ENCODE results near the gene LHX3. TPM values are rescaled to one million over a fixed set of nuclear protein-coding genes. Genes with fewer than 3 reads are reported as not detected.
"Not testable (repeated sequence)": the region's sequence is repeated elsewhere in the genome, so short reads cannot be mapped to it uniquely, and the experiment has no call there.

LHX3 gene
- total and polyA plus RNA-seq, 12 donors, result not detected

DNA sequence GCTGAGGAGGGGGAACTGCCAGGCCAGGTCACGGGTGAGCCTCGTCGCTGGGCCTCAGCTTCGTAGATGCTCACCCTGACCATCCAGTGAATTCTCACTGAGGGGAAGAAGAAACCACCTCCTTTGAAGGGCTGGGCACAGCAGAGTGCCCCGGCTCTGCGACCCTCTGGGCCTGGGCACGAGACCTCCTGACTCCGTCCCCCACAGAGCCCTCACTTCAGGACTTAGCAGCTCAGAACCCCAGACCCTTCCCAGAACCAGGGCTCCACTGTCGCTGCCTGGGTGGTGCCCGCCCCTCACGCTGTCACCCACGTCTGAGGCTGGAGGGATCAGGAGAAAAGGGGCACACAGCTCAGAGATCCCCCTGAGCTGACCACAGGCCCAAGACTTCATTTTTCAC is 52.0 kb downstream of the LHX3 start:
- Histone ChIP-seq H3K36me3 (replicated peaks in 1 of 2) (no peaks in the 10 kb centered on the region), H3K4me1 (replicated peaks in 1 of 2) (no peaks in the 10 kb centered on the region), H3K27me3 (peaks cover 25% of the 10 kb centered on the region), H3K9me3 (replicated peaks in 1 of 3) (no peaks in the 10 kb centered on the region), H3K27ac (no peak overlapping the region), H3K4me3 (no peak overlapping the region)
- no peak for DNase-seq
- intact Hi-C loops (cut with DNase I), result no loop called here
- TF ChIP-seq POLR2A (IDR thresholded peaks at IDR 0.05), result no peak
- TF ChIP-seq, protein P1, sequence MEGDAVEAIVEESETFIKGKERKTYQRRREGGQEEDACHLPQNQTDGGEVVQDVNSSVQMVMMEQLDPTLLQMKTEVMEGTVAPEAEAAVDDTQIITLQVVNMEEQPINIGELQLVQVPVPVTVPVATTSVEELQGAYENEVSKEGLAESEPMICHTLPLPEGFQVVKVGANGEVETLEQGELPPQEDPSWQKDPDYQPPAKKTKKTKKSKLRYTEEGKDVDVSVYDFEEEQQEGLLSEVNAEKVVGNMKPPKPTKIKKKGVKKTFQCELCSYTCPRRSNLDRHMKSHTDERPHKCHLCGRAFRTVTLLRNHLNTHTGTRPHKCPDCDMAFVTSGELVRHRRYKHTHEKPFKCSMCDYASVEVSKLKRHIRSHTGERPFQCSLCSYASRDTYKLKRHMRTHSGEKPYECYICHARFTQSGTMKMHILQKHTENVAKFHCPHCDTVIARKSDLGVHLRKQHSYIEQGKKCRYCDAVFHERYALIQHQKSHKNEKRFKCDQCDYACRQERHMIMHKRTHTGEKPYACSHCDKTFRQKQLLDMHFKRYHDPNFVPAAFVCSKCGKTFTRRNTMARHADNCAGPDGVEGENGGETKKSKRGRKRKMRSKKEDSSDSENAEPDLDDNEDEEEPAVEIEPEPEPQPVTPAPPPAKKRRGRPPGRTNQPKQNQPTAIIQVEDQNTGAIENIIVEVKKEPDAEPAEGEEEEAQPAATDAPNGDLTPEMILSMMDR (IDR thresholded peaks at IDR 0.05), result no peak
- WGBS, 4 donors, result 91 to 93% (median 92%) methylated on average over 8 to 12 of the region's 12 CpGs

DNA sequence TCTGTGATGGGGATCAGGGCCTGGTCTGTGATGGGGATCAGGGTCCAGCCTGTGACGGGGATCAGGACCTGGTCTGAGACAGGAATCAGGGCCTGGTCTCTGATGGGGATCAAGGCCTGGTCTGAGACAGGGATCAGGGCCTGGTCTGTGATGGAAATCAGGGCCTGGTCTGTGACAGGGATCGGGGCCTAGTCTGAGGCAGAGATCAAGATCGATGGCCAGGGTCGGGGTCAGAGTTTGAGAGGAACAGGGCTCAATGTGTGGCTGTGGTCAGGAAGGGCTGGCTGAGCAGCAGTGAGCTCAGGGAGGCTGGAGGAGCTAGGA is 52.4 kb downstream of the LHX3 start:
- Histone ChIP-seq H3K9me3 (replicated peaks in 1 of 3) (no peaks in the 10 kb centered on the region), H3K4me1 (replicated peaks in 1 of 2) (no peaks in the 10 kb centered on the region), H3K27me3 (peaks cover 29% of the 10 kb centered on the region), H3K36me3 (replicated peaks in 1 of 2) (no peaks in the 10 kb centered on the region), H3K4me3 (no peak overlapping the region), H3K27ac (no peak overlapping the region)
- DNase-seq, result no peak
- TF ChIP-seq, protein P1 (IDR thresholded peaks at IDR 0.05), result no peak
- no peak for TF ChIP-seq POLR2A (IDR thresholded peaks at IDR 0.05)
- 74 to 87% (median 83%) methylated on average over 4 of the region's 4 CpGs for WGBS, 4 donors
- intact Hi-C loops (cut with DNase I), result no loop called here

DNA sequence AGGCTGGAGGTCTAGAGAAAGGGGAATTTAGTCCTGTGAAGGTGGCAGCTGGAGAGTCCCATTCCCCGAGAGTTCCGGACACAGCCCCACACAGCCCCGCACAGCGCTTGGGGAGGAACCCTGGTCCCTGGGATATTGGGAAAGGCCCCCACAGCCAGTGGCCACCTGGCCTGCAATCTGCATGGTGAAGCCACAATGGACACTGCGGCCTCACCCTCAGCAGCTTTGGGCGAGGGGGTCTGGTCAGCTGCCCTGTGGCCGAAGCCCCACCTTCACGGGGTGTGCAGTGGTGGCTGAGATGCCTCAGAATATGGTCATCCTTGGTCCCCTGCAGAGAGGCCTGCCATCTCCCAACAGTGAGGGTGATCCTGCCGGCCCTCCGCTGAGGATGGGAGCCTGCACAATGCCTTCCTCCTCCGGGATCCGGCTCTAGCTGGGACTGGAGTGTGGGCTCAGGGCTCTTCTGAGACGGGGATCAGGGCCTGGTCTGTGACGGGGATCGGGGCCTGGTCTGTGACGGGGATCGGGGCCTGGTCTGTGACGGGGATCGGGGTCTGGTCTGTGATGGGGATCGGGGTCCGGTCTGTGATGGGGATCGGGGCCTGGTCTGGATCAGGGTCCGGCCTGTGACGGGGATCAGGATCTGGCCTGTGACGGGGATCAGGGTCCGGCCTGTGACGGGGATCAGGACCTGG is 52.9 kb downstream of the LHX3 start:
- Histone ChIP-seq H3K36me3 (replicated peaks in 1 of 2) (no peaks in the 10 kb centered on the region), H3K4me1 (replicated peaks in 1 of 2) (no peaks in the 10 kb centered on the region), H3K27me3 (peaks cover 30% of the 10 kb centered on the region), H3K9me3 (replicated peaks in 1 of 3) (no peaks in the 10 kb centered on the region), H3K27ac (no peak overlapping the region), H3K4me3 (no peak overlapping the region)
- intact Hi-C loops (cut with DNase I), result no loop called here
- DNase-seq, result no peak
- 68 to 86% (median 81%) methylated on average over 15 to 27 of the region's 27 CpGs for whole genome bisulfite sequencing, 4 donors
- no peak for TF ChIP-seq POLR2A (IDR thresholded peaks at IDR 0.05)
- TF ChIP-seq, protein P1 (IDR thresholded peaks at IDR 0.05), result no peak

DNA sequence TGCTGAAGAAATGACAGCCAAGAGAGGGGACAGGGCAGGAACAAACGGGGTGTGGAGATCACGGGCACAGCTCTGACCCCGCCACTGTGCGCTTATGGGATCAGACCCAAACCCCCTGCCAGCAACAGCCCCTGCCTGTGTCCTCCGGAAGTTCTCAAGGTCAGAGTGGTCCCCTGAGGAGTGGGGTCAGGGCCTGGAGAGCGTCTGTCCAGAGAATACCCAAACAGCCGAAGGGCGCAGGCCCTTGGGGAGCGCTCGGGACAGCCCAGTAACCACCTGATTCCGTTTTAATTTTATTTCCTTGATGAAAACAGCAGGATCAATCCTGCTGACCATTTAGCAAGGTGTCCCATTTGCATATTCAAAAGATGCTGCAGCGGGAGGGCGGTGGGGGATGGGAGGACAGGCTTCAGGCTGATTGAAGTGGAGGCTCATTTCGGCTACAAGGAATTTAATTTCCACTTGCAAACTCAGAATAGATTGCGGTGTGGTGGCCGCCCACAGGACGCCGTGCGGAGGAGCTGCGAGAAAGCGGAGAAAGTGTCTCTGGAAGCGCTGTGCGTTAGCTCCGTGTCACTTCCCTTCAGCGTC is 53.6 kb downstream of the LHX3 start:
- no peak overlapping the region for H3K4me3 ChIP-seq
- peaks cover 24% of the 10 kb centered on the region for H3K27me3 ChIP-seq
- WGBS, 4 donors, result 69 to 76% (median 73%) methylated on average over 19 to 25 of the region's 25 CpGs
- intact Hi-C loops (cut with DNase I), result no loop called here
- no peaks in the 10 kb centered on the region for H3K9me3 ChIP-seq (replicated peaks in 1 of 3)
- TF ChIP-seq, protein P1 (IDR thresholded peaks at IDR 0.05), result no peak
- no peak for TF ChIP-seq POLR2A (IDR thresholded peaks at IDR 0.05)
- DNase-seq, result no peak
- no peaks in the 10 kb centered on the region for H3K36me3 ChIP-seq (replicated peaks in 1 of 2)
- no peaks in the 10 kb centered on the region for H3K4me1 ChIP-seq (replicated peaks in 1 of 2)
- H3K27ac ChIP-seq, result no peak overlapping the region

DNA sequence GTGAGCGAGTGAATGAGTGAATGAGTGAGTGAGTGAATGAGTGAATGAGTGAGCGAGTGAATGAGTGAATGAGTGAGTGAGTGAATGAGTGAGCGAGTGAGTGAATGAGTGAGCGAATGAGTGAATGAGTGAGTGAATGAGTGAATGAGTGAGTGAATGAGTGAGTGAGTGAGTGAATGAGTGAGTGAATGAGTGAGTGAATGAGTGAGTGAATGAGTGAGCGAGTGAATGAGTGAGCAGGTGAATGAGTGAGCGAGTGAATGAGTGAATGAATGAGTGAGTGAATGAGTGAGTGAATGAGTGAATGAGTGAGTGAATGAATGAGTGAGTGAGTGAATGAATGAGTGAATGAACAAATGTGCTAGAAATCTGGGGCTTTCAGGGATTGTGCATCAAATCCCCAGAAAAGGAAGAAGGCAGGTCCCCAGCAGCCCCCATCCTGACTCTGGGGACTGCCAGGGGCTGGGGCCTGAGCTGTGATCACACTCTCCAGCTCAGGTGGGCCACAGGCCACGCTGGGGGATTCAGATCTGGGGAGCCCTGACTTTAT is 54.2 kb downstream of the LHX3 start:
- H3K4me1 ChIP-seq (replicated peaks in 1 of 2); H3K9me3 ChIP-seq (replicated peaks in 1 of 3); H3K27ac ChIP-seq; H3K4me3 ChIP-seq; intact Hi-C loops (cut with DNase I); H3K36me3 ChIP-seq (replicated peaks in 1 of 2); DNase-seq: not testable (repeated sequence)
- WGBS, 4 donors, result 73 to 85% (median 79%) methylated on average over 7 of the region's 7 CpGs
- peaks cover 21% of the 10 kb centered on the region for H3K27me3 ChIP-seq
